ENCODE measurements around the gene MGAT4B.

The MGAT4B gene

DNA sequence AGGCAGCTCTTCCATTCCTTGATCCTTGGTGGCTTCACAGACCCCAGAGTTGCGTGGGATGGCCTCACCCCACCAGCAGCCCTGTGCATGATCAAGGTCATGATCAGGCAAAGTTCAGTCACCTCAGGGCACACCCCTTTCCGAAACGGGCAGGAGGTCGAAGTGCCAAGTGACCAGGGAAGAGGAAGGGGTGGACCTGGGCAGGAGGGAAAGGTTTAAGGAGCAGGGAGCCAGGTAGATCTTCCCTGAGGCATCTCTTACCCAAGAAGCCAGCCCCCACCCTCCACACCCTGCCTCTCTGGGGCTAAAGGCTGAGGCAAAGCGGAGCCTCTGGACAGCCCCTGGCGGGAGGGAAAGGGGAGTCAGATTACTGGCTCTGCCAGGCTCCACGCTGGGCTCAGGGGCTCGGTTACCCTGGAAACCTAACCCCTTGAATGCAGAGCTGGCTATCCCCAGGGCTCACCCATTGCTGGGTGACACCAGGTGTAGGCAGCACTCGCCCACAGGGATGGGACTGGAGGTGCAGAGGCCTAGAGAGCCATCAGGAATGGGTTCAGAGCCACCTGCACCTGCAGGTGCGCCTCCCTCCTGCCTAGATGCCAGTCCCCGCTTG lies 3.6 kb downstream of the MGAT4B start:
- peaks cover 14% of the 10 kb centered on the region for H3K36me3 ChIP-seq (ENCODE audit: control insufficient read depth, insufficient read depth, low read length)
- DNase-seq (ENCODE audit: extremely low read depth, insufficient read length), result no peak
- TF ChIP-seq, protein P1, sequence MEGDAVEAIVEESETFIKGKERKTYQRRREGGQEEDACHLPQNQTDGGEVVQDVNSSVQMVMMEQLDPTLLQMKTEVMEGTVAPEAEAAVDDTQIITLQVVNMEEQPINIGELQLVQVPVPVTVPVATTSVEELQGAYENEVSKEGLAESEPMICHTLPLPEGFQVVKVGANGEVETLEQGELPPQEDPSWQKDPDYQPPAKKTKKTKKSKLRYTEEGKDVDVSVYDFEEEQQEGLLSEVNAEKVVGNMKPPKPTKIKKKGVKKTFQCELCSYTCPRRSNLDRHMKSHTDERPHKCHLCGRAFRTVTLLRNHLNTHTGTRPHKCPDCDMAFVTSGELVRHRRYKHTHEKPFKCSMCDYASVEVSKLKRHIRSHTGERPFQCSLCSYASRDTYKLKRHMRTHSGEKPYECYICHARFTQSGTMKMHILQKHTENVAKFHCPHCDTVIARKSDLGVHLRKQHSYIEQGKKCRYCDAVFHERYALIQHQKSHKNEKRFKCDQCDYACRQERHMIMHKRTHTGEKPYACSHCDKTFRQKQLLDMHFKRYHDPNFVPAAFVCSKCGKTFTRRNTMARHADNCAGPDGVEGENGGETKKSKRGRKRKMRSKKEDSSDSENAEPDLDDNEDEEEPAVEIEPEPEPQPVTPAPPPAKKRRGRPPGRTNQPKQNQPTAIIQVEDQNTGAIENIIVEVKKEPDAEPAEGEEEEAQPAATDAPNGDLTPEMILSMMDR (IDR thresholded peaks at IDR 0.05; ENCODE audit: insufficient read depth, low read length, poor library complexity, severe bottlenecking), result no peak
- no peak overlapping the region for H3K4me3 ChIP-seq (replicated peaks; ENCODE audit: low read depth, low read length)
- no peaks in the 10 kb centered on the region for H3K27me3 ChIP-seq (replicated peaks; ENCODE audit: control insufficient read depth, insufficient read depth, low read length)

DNA sequence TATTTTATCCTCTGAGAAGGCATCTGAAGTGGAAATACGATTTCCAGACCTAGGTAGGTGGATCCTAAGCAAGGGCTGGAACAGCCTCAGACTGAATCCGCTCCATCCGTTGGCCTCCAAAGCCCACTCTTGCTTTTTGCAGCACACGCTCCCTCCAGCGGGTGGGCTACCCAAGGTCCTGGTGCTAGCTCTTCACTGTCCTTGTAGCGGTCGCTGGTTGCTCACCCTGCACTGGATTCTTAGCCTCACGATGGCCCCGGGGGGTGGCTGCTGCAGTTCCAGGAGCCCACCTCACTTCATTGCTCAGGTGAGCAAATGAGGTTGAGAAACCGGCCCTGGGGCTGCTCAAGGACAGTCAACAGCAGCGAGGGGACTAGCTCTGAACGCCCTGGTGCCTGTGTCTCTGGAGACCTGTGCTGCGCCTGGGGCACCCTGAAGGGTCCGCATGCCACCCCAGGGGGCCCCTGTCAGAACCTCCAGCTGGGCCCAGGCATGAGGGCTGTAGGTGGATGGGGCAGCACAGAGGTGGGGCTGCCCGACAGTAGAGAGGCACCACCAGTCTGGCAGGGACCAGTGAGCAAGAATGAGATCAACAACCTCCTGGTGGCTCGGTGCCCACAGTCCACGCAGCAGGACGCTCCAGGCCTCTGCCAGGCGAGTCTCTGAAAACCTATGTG lies 4.3 kb downstream of the MGAT4B start:
- Histone ChIP-seq H3K4me3 (replicated peaks; ENCODE audit: low read depth, low read length) (no peak overlapping the region), H3K27me3 (replicated peaks; ENCODE audit: control insufficient read depth, insufficient read depth, low read length) (no peaks in the 10 kb centered on the region), H3K36me3 (ENCODE audit: control insufficient read depth, insufficient read depth, low read length) (peaks cover 15% of the 10 kb centered on the region)
- TF ChIP-seq, protein P1 (IDR thresholded peaks at IDR 0.05; ENCODE audit: insufficient read depth, low read length, poor library complexity, severe bottlenecking), result no peak
- DNase-seq (ENCODE audit: extremely low read depth, insufficient read length), result no peak

DNA sequence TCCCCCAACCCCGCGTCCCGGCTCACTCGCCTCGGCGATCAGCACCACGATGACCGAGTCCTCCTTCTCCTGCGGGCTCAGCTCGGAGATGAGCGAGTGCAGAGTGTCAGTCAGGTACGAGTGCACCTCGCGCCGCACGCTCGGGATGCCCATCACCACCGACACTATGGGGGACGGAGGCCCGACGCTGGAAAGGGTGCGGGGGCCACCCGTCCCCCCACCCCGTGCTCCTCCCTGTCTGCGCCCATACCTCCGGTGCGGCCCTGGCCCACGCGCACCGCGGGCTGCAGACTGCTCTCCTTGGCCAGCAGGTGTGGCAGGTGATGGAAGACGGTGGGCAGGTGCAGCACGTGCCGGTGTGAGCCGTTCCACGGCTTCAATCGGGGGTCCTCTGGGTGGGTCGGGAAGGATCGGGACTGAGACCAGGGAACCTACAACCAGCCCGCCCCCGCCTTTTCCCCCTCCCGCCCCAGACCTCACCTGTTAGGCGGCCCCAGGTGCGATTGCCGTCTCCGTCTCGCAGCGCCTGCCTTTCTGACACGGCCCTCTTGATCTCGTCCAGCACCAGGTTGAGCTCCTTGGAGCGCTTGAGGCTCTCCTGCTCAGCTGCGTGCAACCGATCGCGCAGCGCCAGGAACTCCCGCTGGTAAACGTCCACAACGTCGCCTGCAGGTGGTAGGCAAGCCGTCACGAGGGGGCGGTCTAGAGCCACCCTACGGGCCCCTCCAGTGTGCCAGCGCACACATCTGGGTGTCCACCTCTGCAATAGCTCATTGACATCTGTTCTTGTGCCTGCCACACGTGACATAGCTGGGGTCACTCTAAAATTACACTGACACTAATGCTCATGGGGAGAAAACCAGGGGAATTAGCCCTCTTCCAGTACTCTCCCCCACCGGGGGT lies 5.1 kb downstream of the MGAT4B start:
- Histone ChIP-seq H3K27me3 (replicated peaks; ENCODE audit: control insufficient read depth, insufficient read depth, low read length) (no peaks in the 10 kb centered on the region), H3K36me3 (ENCODE audit: control insufficient read depth, insufficient read depth, low read length) (peaks cover 15% of the 10 kb centered on the region), H3K4me3 (replicated peaks; ENCODE audit: low read depth, low read length) (no peak overlapping the region)
- TF ChIP-seq, protein P1 (IDR thresholded peaks at IDR 0.05; ENCODE audit: insufficient read depth, low read length, poor library complexity, severe bottlenecking), result peak; percentile 85
- DNase-seq (ENCODE audit: extremely low read depth, insufficient read length), result peak; percentile 69

DNA sequence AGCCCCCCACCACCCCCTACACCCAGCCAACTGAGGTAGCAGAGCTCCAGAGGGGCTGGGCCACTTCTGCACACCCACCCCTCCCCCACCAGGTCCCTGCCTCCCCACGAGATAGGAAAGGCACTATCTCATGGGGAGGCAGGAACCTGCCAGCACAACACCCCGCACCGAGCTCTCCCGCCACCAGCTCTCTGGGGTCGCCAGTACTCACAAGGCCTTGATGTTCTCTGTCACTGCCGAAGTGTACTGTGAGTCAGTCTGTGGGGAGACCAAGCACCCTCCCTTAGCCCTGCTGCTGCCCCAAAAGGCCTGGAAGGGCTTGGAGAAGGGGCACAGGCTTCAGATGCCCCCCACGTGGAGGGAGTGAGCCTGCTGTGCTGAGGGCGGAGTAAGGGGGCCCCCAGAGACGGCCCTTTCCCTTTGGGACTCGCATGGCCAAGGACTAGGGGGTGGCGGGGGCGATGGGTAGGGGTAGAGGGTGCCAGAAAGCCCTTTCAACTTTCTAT lies 5.9 kb downstream of the MGAT4B start:
- H3K36me3 ChIP-seq (ENCODE audit: control insufficient read depth, insufficient read depth, low read length), result peaks cover 15% of the 10 kb centered on the region
- H3K27me3 ChIP-seq (replicated peaks; ENCODE audit: control insufficient read depth, insufficient read depth, low read length), result no peaks in the 10 kb centered on the region
- TF ChIP-seq, protein P1 (IDR thresholded peaks at IDR 0.05; ENCODE audit: insufficient read depth, low read length, poor library complexity, severe bottlenecking), result no peak
- DNase-seq (ENCODE audit: extremely low read depth, insufficient read length), result no peak
- H3K4me3 ChIP-seq (replicated peaks; ENCODE audit: low read depth, low read length), result no peak overlapping the region

DNA sequence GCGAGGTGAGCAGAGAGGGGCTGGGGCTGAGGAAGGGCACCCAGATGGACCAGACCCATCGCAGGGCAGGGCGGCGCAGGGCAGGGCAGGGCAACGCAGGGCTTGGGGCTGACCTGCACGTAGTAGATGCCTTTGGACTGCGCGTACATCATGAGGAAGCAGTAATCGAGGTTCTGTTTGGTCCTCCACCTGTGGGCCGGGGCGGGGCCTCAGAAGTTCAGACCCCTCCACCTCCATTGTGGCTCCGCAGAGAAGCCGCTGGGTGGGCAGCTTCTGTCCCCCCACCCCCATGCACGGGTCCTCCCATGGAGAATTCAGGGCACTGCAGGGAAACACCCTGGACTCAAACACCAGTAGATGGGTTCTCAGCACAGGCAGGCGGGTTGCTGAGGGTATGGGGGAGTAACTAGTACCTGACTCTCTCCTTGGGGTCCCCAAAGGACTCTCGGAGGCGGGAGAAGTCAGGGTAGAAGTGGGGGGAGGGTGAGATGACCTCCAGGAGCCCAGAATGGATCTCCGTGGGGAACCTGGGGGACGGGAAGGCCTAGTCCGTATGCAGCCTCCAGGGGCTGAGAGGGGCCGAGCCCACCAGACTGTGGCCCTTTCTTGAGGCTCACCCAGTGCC lies 6.5 kb downstream of the MGAT4B start:
- Histone ChIP-seq H3K27me3 (replicated peaks; ENCODE audit: control insufficient read depth, insufficient read depth, low read length) (no peaks in the 10 kb centered on the region), H3K4me3 (replicated peaks; ENCODE audit: low read depth, low read length) (no peak overlapping the region), H3K36me3 (ENCODE audit: control insufficient read depth, insufficient read depth, low read length) (peaks cover 15% of the 10 kb centered on the region)
- TF ChIP-seq, protein P1 (IDR thresholded peaks at IDR 0.05; ENCODE audit: insufficient read depth, low read length, poor library complexity, severe bottlenecking), result no peak
- no peak for DNase-seq (ENCODE audit: extremely low read depth, insufficient read length)

All from GM06990 (cell line).